PC-9 (cell line): Measurements from ENCODE around the gene BPIFB1. TPM values are rescaled to one million over a fixed set of nuclear protein-coding genes. Genes with fewer than 3 reads are reported as not detected.

Experiments
- BruUV-seq: library from RNA; stranded (reverse); fragments of 400-500 nt; replicated peaks from 2 replicates; lab custom pipeline; 2021; lab: Mats Ljungman, UMichigan
- CTCF ChIA-PET: fragments of 300-600 bp; sonication (Branson Sonifier 250); formaldehyde crosslinking; loops from one replicate; lab custom pipeline; 2022; ENCODE audit warnings: antibody characterized with exemption; lab: Charles Lee
- POLR2A ChIA-PET: fragments of 300-600 bp; sonication (Branson Sonifier 250); formaldehyde crosslinking; loops from one replicate; lab custom pipeline; 2022; ENCODE audit warnings: antibody characterized with exemption; ENCODE audit not compliant: unreplicated experiment; lab: Charles Lee
- DNase-seq, 2 experiments: peaks; one replicate each; pipeline versions ENCODE4 v3.0.0 to v3.0.0-alpha.2; 2015 to 2022; ENCODE audit warnings: mixed read lengths in 1 of 2
- H2AFZ ChIP-seq: fragments of 200-600 bp; sonication (generic); 2 replicates; pipeline ENCODE4 v1.8.1; 2017; ENCODE audit warnings: antibody characterized with exemption
- H3F3A ChIP-seq: fragments of 200-600 bp; sonication (generic); 2 replicates; pipeline ENCODE4 v1.8.1; 2017; ENCODE audit warnings: antibody characterized with exemption, mild to moderate bottlenecking, low read depth; ENCODE audit not compliant: insufficient read depth
- H3K27ac ChIP-seq: fragments of 200-600 bp; sonication (generic); 2 replicates; pipeline ENCODE4 v1.6.1; 2016; ENCODE audit warnings: mixed run types
- H3K27me3 ChIP-seq: fragments of 200-600 bp; sonication (generic); 2 replicates; pipeline ENCODE4 v1.6.1; 2016; ENCODE audit warnings: low read depth, mixed run types; ENCODE audit not compliant: insufficient read depth
- H3K36me3 ChIP-seq: fragments of 200-600 bp; sonication (generic); 2 replicates; pipeline ENCODE4 v1.6.1; 2016; ENCODE audit warnings: low read depth, mixed run types
- H3K4me1 ChIP-seq: fragments of 200-600 bp; sonication (generic); replicated peaks from 2 replicates; pipeline ENCODE4 v1.6.1; 2016; ENCODE audit warnings: mixed run types; ENCODE audit not compliant: insufficient read depth
- H3K4me2 ChIP-seq: fragments of 200-600 bp; sonication (generic); 2 replicates; pipeline ENCODE4 v1.6.1; 2017; ENCODE audit warnings: mixed run types
- H3K4me3 ChIP-seq: fragments of 200-600 bp; sonication (generic); 2 replicates; pipeline ENCODE4 v1.6.1; 2016; ENCODE audit warnings: mixed run types
- H3K79me2 ChIP-seq: fragments of 200-600 bp; sonication (generic); 2 replicates; pipeline ENCODE4 v1.6.1; 2017; ENCODE audit warnings: low read depth, mixed run types
- H3K9me2 ChIP-seq: fragments of 200-600 bp; sonication (generic); 2 replicates; pipeline ENCODE4 v1.8.1; 2017; ENCODE audit warnings: mild to moderate bottlenecking; ENCODE audit not compliant: insufficient read depth
- H3K9me3 ChIP-seq: fragments of 200-600 bp; sonication (generic); 2 replicates; pipeline ENCODE4 v1.8.1; 2016; ENCODE audit warnings: low read depth; ENCODE audit not compliant: insufficient read depth
- H4K20me1 ChIP-seq: fragments of 200-600 bp; sonication (generic); 2 replicates; pipeline ENCODE4 v1.8.1; 2017; ENCODE audit not compliant: insufficient read depth
- EZH2 ChIP-seq: fragments of 200-600 bp; sonication (generic); IDR thresholded peaks from 2 replicates; pipeline ENCODE4 v1.8.0; 2017; ENCODE audit warnings: antibody characterized with exemption, low read depth
- intact Hi-C: fragments of 100-400 bp; cut with micrococcal nuclease; formaldehyde crosslinking; loops from one replicate; pipeline ENCODE4 v1.10.0; 2022; ENCODE audit not compliant: unreplicated experiment
- total RNA-seq: library from RNA; stranded (reverse); gene quantifications from 2 replicates; pipeline ENCODE4 v1.2.3, GENCODE V29; 2021
- TF ChIP-seq, protein P1 (sequence below): fragments of 200-600 bp; sonication (generic); conservative IDR thresholded peaks from 2 replicates; pipeline ENCODE4 v1.6.1; 2017; ENCODE audit warnings: mixed run types, antibody characterized with exemption, mild to moderate bottlenecking, moderate library complexity

The BPIFB1 gene
- total RNA-seq, 1 experiment from 2014 or later, result not detected

DNA sequence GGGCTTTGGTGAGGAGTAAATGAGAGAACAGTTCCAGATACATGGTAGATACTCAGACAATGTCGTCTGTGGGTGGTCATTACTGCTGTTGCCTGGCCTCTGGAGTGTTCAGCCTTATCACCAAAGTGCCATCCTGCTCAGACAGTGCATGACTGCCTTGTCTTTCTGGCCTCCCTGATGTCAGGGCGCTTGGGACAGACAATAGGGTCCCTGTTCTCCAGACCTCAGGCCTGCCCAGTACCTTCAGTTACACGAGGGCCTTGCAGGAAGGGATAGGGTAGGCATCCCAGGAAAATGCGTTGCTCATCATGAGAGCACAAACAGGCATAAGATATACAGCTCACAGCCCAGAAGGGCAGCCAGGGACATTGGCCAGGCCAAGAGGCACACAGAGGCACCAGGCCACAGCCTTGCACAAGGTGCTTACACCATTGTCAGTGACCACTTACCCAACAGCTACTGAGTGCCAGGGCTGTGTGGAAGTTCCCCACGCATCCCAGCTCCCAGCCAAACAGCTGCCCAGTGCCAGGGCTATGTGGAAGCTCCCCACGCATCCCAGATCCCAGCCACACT lies 27.4 kb downstream of the BPIFB1 start:
- no peak overlapping the region for H3K27ac ChIP-seq
- no peaks in the 10 kb centered on the region for H3K36me3 ChIP-seq
- no peak overlapping the region for H3K4me2 ChIP-seq
- H2AFZ ChIP-seq, result no peak overlapping the region
- ChIA-PET CTCF (no interaction called here), POLR2A (no interaction called here)
- H3K79me2 ChIP-seq, result no peaks in the 10 kb centered on the region
- TF ChIP-seq, protein P1, sequence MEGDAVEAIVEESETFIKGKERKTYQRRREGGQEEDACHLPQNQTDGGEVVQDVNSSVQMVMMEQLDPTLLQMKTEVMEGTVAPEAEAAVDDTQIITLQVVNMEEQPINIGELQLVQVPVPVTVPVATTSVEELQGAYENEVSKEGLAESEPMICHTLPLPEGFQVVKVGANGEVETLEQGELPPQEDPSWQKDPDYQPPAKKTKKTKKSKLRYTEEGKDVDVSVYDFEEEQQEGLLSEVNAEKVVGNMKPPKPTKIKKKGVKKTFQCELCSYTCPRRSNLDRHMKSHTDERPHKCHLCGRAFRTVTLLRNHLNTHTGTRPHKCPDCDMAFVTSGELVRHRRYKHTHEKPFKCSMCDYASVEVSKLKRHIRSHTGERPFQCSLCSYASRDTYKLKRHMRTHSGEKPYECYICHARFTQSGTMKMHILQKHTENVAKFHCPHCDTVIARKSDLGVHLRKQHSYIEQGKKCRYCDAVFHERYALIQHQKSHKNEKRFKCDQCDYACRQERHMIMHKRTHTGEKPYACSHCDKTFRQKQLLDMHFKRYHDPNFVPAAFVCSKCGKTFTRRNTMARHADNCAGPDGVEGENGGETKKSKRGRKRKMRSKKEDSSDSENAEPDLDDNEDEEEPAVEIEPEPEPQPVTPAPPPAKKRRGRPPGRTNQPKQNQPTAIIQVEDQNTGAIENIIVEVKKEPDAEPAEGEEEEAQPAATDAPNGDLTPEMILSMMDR, result no peak
- TF ChIP-seq EZH2, result no peak
- DNase-seq, result no peak
- no peaks in the 10 kb centered on the region for H4K20me1 ChIP-seq
- no peaks in the 10 kb centered on the region; the same call in 1 of the 2 replicates for H3K27me3 ChIP-seq
- intact Hi-C loops, result no loop called here
- H3K9me3 ChIP-seq, result no peaks in the 10 kb centered on the region
- peaks cover 9% of the 10 kb centered on the region; the same call in 1 of the 2 replicates for H3F3A ChIP-seq
- no peak overlapping the region for H3K4me3 ChIP-seq
- H3K9me2 ChIP-seq, result no peaks in the 10 kb centered on the region
- H3K4me1 ChIP-seq, result peaks cover 4% of the 10 kb centered on the region
- BruUV-seq, result no TSS peak

DNA sequence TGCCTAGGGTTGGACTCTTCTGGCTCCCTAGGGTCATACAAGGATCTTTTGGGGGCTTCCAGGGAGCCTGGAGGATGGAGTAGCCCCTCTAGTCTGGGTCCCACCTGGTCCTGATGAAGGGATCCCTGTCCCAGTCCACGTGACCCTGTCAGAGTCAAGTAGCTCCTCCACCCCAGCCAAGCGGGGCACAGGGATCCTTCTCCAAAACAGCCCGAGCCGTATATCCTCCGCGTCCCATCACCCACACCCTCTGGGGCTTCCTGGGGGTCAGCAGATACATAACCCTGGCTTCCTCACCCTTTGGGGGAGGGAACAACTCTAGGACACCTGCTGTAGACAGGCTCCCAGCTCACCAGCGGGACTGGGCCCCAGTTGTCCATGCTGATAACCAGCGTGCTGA lies 28.0 kb downstream of the BPIFB1 start:
- intact Hi-C loops, result no loop called here
- no peak overlapping the region for H3K4me2 ChIP-seq
- no peaks in the 10 kb centered on the region for H3K9me2 ChIP-seq
- ChIA-PET CTCF (no interaction called here), POLR2A (no interaction called here)
- peaks cover 8% of the 10 kb centered on the region; the same call in 1 of the 2 replicates for H3F3A ChIP-seq
- DNase-seq, result no peak
- no peak overlapping the region for H3K27ac ChIP-seq
- no TSS peak for BruUV-seq
- no peaks in the 10 kb centered on the region; the same call in 1 of the 2 replicates for H3K27me3 ChIP-seq
- no peaks in the 10 kb centered on the region for H3K79me2 ChIP-seq
- no peaks in the 10 kb centered on the region for H3K36me3 ChIP-seq
- no peaks in the 10 kb centered on the region; the same call in 1 of the 2 replicates for H3K4me1 ChIP-seq
- TF ChIP-seq EZH2, result no peak
- TF ChIP-seq, protein P1, result no peak
- no peaks in the 10 kb centered on the region for H4K20me1 ChIP-seq
- H3K4me3 ChIP-seq, result no peak overlapping the region
- H2AFZ ChIP-seq, result no peak overlapping the region
- H3K9me3 ChIP-seq, result no peaks in the 10 kb centered on the region

DNA sequence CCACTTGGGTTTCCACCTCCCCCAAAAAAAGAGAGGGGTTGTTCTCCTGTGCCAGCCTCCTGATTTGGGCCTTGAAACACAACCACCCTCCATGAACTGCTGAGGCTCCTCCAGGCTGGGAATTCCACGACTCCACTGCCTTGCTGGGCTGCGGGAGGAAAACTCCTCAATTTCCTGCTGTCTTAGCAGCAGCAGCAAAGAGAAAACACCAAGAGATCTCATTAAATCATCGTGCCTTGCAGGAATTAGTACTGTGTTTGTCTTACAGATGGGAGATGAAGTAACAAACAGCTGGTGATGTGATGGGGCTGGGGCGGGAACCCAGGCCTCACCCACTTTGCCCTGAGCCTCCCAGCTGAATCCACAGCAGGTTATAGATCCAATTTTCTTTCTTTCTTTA lies 29.0 kb downstream of the BPIFB1 start:
- H3K27me3 ChIP-seq, result no peaks in the 10 kb centered on the region; the same call in 1 of the 2 replicates
- H3K9me2 ChIP-seq, result no peaks in the 10 kb centered on the region
- BruUV-seq, result no TSS peak
- no peak for DNase-seq
- H4K20me1 ChIP-seq, result no peaks in the 10 kb centered on the region
- 0 out of 2 replicates have a peak, but pooled peaks cover 4% of the 10 kb centered on the region for H3F3A ChIP-seq
- TF ChIP-seq, protein P1, result no peak
- no peak for TF ChIP-seq EZH2
- no peaks in the 10 kb centered on the region for H3K9me3 ChIP-seq
- H3K4me3 ChIP-seq, result no peak overlapping the region
- intact Hi-C loops, result no loop called here
- H3K4me1 ChIP-seq, result no peaks in the 10 kb centered on the region; the same call in 1 of the 2 replicates
- no peak overlapping the region for H2AFZ ChIP-seq
- no peaks in the 10 kb centered on the region for H3K79me2 ChIP-seq
- H3K4me2 ChIP-seq, result no peak overlapping the region
- ChIA-PET POLR2A (no interaction called here), CTCF (no interaction called here)
- no peak overlapping the region for H3K27ac ChIP-seq
- no peaks in the 10 kb centered on the region for H3K36me3 ChIP-seq
